ENCODE data around the gene CD79A.
"Not testable (repeated sequence)": the region's sequence is repeated elsewhere in the genome, so short reads cannot be mapped to it uniquely, and the experiment has no call there.

CD79A gene

DNA sequence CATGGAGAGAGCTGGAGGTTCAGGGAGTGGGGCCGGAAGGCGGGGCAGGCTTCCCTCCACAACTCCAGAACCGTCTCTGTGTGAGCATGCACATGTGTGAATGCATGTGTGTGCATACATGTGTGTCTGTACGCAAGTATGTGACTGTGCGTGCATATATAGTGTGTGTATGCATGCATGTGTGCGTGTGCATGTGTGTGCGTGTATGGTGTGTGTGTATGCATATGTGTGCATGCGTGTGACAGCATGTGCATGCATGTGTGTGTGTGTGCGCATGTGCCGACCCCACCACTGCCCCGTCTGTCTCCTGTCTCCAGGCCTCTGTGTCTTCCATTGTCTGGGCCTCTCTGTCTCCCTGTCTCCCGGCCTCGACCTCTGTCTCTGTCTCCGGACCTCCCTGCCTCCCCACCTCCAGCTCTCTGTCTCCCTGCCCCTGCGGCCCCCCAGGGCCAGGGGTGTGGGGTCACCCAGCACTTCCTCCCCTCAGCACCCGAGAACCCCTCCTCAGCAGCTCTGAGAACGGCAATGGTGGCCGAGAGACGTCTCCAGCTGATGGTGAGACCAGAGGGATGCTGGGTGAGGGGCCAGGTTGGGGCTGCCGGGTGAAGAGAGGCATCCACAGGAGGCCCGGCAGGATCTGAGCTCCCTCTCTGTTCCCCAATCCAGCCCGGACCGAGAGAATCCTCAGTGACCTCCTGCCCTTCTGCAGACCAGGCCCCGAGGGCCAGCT is 28.4 kb downstream of the CD79A start:
- DNase-seq (ENCODE audit: low spot score) = no peak

DNA sequence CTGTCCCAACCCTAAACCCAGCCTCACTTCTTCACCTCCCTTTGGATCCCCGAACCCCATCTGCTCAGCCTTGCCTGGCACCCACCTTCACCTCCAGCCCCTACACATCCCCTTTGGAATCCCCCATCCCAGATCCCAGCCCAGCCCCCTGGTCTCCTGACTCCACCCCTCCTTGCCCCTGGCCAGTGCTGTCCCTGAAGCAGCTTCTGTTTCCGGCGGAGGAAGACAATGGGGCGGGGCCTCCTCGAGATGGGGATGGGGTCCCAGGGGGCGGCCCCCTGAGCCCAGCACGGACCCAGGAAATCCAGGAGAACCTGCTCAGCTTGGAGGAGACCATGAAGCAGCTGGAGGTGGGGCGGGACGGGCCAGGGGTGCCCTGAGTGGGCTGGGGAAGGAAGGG is 29.2 kb downstream of the CD79A start:
- DNase-seq (ENCODE audit: low spot score) = no peak

- no peak for DNase-seq (ENCODE audit: low spot score)
Observed at GRCh38 chr19:41906916-41907680, 30.0 kb downstream of the CD79A start.

DNA sequence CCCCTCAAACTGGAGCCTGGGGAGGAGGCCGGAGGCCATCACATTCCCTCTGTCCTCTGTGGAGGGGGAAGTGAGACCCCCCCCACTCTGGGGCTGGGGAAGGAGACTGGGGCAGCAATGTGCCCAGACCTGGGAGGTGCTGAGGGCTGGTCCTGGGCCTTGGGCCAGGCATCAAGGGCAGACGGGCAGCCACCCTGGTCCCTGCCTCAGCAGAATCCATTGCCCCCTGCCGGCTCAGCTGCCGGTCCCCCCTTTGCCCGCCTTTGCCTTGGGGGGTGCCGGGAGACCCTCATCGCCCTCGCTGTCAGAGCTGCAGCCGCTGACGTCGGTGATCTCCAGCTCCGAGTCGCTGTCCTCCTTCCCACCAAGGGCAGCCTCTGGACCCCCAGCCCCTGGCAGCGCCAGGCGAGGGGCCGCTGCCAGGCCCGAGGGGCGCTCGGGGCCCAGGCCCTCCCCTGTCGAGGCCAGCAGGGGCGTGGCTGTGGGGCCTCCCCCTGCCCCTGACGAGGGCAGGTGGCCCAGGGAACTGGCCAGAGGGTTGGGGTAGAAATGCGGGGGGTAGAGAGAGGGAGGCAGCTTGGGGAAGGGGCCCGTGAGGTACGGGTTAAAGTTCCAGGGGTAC is 31.0 kb downstream of the CD79A start:
- DNase-seq (ENCODE audit: low spot score) = no peak

- no peak for DNase-seq (ENCODE audit: low spot score)
Observed at GRCh38 chr19:41908724-41909464, 31.8 kb downstream of the CD79A start.

- no peak for DNase-seq (ENCODE audit: low spot score)
Observed at GRCh38 chr19:41909706-41910105, 32.6 kb downstream of the CD79A start.

GRCh38 chr19:41910240-41910991 is 33.3 kb downstream of the CD79A start:
- DNase-seq (ENCODE audit: low spot score) = no peak

DNA sequence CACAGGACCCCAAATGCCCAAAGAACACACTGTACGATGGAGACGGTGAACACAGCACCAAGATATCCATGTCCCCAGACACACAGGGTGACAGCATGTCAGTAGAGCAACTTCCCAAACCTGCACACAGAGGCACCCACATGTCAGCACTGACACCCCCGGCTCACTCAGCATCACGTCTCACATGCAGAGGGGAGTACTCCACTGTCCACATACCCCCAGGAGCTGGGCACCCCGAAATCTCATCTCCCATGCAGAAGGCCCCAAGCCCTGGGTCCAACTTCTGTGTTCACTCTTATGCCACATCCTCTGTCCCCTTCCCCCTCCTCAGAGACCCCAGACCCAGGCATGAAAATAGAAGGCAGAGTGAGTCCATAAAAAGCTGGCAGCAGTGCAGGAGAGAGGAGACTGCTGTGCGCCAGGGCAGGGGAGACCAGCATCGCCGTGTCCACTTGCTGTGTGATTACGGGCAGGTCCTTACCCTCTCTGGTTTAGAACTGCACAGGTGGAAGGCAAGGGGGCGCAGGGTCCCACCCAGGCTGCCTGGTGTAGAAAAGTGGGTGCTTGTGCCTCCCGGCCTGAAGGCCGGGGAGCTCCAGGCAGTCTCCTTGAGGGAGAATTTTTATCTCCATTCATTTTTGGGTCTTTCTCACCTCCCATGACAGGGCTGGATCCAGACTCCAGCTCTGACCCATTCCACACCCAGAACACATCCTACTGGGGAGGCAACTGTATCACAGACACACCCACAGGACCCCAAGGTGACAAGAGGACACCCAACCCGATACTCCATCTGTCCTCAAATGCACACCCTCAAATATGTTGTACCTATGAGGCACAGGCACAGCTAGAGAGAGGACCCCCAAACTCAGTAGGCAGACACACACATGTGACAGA is 34.2 kb downstream of the CD79A start:
- no peak for DNase-seq (ENCODE audit: low spot score)

GRCh38 chr19:41911889-41912731 is 35.0 kb downstream of the CD79A start:
- no peak for DNase-seq (ENCODE audit: low spot score)

GRCh38 chr19:41912899-41913537 is 35.9 kb downstream of the CD79A start:
- peak; percentile 70 for DNase-seq (ENCODE audit: low spot score)

DNA sequence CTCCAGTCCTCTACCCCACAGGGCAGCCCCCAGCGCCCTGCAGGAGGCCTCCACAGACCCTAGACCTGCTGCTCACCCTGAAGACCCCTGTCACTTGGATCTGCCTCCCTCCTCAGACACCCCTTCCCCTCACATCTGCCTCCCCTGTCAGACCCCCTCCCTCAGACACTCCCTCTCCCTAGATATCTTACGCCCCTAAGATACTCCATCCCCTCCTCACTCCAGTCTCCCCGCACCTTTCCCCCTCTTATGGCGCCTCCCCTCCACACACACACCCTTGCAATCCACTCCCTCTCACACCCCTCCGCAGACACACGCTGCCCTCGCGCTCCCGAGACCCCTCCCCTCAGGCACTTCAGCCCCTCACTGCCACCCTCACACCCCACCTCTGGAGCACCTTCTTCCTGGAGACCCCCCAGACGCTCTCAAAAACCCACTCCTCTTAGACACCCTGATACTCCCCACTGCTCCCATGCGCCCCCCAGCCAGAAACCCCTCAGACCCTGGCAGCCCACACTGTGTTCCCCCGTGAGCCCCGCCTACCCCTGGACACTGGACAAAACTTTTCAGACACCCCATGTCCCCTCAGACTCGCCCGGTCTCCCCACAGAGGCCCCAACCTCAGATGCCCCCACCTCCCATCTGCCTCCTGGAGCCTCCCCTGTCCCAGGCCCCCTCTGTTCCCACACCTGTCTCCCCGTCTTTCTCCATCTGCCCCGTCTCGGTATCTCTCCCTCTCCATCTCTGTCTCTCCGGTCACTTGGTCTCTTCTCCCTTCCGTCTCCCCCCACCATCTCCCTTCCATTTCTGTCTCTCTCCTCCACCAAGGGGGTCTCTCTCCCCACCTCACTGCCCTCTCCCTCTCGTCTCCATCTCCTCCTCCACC is 36.7 kb downstream of the CD79A start:
- peak; percentile 68 for DNase-seq (ENCODE audit: low spot score)

GRCh38 chr19:41914424-41914834 is 37.4 kb downstream of the CD79A start:
- DNase-seq (ENCODE audit: low spot score) = not testable (repeated sequence)

DNA sequence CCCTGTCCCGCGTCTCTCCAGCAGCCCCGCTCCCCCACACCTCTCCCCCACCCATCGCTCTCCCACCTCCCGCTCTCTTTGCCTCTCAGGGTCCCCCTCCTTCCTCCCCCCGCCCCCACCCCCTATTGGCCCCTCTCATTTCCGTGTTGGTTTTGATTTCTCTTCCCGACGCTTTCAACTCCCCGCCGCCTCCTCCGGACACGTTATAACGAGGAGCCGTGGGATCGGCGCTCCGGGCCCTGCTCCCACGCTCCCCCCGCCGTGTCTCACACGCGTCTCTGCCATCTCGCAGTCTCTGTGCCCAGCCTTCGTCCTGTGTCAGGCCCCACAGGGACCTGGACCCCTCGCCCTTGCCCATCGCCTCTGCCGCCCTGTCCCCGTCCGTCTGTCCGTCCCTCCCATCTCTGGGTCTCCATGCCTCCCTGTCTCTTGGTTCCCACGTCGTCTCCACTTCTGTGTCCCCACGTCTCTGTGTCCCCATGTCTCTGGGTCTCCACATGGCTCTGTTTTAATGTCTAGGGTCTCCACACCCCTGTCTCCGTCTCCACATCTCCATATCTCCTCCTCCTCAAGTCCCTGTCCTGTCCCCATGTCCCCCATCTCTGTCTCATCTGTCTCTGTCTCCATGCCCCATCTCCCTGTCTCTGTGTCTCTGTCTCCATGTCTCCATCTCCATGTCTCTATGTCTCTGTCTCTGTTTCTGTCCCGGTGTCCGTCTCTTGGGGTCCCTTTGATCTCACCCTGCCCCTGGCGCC is 38.1 kb downstream of the CD79A start:
- no peak for DNase-seq (ENCODE audit: low spot score)

GRCh38 chr19:41915776-41916414 is 38.8 kb downstream of the CD79A start:
- no peak for DNase-seq (ENCODE audit: low spot score)

GRCh38 chr19:41917676-41918075 is 40.6 kb downstream of the CD79A start:
- no peak for DNase-seq (ENCODE audit: low spot score)

DNA sequence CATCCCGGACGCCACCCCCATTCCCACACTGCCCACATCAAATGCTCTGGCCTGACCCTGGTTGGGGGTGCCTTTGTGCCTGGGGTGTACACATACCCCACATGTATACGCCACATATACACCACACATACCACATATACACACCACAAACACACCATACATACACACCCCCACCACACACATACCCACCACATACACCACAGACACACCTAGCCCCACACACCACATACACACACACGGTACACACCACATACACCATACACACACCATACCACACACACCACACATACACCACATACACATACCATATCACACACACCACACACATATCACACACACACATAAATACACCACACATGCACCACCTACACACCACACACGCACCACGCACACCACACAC is 41.0 kb downstream of the CD79A start:
- no peak for DNase-seq (ENCODE audit: low spot score)

Measured in iPS-NIHi11 (cell line).